GM15510 (cell line): ENCODE measurements around the gene MINDY1.

Source experiments
- POLR2A ChIP-seq: IDR thresholded peaks from 3 replicates; pipeline ENCODE4 v1.6.1; 2011; ENCODE audit warnings: borderline replicate concordance; ENCODE audit not compliant: insufficient read length; ENCODE audit errors: extremely low read depth

MINDY1 gene

GRCh38 chr1:151035167-151035566 lies 28.5 kb upstream of the MINDY1 start:
- no peak for TF ChIP-seq POLR2A

DNA sequence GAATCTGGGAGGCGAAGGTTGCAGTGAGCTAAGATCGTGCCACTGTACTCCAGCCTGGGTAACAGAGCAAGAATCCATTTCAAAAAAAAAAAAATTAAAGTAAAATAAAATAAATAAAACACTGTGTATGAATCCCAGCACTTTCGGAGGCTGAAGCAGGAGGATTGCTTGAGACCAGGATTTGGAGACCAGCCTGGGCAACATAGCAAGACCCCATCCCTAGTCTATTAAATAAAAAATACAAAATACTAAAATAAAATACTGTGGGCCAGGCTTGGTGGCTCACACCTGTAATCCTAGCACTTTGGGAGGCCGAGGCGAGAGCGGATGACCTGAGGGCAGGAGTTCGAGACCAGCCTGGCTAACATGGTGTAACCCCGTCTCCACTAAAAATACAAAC lies 25.5 kb upstream of the MINDY1 start:
- TF ChIP-seq POLR2A = no peak

GRCh38 chr1:151026460-151026859 lies 19.8 kb upstream of the MINDY1 start:
- TF ChIP-seq POLR2A = no peak

DNA sequence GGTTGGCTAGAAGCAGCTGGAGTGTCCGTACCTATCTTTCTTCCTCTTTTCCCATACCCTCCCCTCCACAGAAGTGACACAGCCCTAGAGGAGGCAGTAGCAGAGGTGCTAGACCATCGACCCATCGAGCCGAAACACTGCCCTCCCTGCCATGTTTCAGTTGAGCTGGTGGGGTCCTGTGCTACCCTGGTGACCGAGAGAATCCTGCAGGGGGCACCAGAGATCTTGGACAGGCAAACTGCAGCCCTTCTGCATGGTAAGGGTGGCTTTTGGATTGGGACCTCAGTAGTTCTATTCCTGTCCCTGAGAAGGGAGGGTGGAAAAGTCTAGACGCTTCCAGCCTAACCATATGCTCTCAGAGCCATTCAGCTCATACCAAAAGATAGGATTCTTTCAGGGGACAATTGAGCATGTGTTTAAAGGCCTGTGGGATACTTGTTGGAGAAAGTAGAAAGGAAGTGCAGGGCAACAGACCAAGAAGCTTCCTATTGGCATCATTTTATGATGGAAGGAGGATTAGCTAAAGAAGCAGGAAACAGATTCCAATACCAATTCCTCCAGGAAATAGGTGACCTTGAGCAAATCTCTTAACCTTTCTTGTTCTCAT lies 17.9 kb upstream of the MINDY1 start:
- TF ChIP-seq POLR2A = no peak

- no peak for TF ChIP-seq POLR2A
Measured at GRCh38 chr1:151013518-151013917, 6.8 kb upstream of the MINDY1 start.

DNA sequence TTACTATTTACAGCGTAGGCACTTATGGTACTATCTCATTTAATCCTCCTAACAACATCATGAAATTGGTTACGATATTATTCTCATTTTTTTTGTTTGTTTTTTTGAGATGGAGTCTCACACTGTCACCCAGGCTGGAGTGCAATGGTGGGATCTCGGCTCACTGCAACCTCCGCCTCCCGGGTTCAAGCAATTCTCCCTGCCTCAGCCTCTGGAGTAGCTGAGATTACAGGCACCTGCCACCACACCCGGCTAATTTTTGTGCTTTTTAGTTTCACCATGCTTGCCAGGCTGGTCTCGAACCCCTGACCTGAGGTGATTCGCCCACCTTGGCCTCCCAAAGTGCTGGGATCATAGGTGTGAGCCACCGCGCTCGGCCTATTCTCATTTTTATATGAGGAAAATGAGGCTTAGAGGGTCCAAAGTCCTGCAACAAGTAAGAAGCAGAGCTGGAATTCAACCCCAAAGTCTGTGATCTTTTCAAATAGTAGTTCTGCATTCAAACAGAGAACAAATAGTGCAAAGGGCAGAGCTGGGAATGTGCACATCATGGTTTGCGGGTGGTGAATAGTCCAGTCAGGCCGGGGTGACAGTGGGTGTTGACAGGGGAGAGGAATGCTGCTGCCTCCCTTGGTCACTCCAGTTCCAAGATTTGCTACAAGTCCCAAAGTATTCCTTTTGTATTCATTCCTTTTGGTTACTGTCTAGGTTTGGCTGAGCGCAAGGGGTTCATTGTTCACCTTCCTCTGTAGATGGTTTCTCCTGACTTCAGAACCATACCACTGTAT lies 6.2 kb upstream of the MINDY1 start:
- no peak for TF ChIP-seq POLR2A

- TF ChIP-seq POLR2A = no peak
Measured at GRCh38 chr1:151011154-151011850, 4.6 kb upstream of the MINDY1 start.

DNA sequence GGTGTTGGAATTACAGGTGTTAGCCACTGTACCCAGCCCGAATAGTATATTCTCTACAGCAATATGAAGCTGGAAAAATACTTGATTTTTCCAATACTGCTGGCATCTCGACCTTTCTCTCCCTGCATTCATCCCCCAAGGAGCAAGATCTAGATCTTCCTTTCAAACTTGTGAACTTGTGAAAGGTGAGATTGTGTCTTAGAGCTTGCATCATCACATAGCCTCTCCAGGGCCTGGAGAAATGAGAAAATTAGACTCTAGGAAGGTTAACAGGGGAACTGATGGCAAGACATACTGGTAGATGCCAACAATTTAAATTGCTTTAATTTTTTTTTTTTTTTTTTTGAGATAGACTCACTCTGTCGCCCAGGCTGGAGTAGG lies 3.6 kb upstream of the MINDY1 start:
- no peak for TF ChIP-seq POLR2A

- no peak for TF ChIP-seq POLR2A
Measured at GRCh38 chr1:151009674-151010345, 3.1 kb upstream of the MINDY1 start.

DNA sequence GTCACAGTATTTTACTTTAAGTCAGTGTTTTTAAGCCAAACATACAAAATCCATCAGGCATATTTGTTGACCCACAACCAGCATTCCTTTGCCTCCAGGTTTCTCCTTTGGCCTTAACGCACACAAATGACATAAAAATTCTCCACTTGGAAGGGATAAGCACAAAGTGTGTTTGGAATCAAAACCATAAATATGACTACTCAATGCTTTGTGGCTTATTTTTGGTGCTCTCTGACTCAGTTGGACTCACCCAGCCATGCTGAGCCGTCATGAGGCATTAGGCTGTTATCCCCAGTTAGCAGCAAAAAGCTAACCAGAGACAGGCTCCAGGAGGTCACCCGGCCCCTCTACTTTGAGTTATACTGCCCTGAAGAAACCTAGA lies 2.5 kb upstream of the MINDY1 start:
- no peak for TF ChIP-seq POLR2A

DNA sequence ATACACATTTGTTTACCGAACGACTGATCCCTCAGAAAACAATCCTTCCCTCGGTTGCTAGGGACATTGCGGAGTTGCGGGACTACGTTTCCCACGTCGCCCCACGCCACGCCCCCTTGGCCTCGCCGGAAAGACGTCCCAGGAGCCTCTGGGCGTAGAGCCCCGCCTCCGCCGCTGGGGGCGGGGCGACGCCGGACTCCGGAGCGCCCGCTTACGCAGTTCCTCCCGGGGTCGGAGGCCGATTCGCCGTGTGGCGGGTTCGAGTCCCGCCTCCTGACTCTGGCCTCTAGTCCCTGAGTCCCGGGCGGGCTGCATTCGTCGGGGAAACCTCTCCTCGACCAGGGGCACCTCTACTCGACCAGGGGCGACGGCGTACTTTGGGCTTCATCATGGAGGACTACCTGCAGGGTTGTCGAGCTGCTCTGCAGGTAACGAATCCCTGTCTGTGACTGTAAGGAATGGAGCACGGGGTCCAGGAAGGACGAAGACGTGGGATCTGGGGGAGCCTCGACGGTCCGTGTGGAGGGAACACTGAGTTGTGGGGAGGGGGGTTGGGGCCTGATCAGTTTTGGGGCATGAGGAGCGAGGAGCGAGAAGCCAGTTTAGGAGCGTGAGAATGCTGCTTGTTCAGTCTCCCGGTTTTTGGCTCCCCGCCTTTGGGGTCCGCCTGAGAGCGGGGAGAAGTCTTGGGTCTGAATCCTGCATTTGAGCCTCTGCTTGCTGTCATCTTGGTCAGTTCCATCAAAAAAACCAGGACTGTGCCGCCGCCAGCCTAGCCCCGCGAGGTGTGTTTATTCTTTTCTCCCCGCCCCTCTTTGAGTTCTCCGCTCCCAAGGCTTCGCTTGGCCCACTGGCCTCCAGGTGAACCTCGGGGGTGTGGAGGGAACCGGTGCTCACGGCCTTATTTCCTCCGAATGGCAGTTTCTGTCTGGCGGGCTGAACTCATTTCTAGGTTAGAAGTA lies 1.8 kb upstream of the MINDY1 start, which contains the start of gene PRUNE1:
PRUNE1 (plus strand) TSS at position 206 of the 962 bp plus-strand sequence; CDS start at position 390, 184 bp downstream.
- TF ChIP-seq POLR2A = peak; percentile 56

DNA sequence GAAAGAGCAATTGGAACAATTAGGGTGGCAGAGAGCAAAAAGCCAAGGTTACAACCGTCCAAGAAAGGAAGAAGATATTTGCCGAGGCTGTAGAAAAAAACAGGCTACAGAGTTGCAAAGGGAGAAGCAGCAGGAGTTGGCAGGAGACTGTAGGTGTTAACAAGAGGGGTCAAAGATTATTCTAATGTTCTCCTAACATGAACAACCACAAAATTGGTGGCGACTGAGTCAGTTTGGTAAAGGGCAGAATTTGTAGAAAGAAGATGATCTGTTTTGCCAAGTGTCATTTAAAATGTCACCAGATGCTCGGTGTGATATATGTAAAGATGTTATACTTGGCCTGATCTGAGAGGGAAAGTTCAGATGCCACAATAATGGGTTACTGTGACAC lies 1.1 kb upstream of the MINDY1 start:
- no peak for TF ChIP-seq POLR2A

DNA sequence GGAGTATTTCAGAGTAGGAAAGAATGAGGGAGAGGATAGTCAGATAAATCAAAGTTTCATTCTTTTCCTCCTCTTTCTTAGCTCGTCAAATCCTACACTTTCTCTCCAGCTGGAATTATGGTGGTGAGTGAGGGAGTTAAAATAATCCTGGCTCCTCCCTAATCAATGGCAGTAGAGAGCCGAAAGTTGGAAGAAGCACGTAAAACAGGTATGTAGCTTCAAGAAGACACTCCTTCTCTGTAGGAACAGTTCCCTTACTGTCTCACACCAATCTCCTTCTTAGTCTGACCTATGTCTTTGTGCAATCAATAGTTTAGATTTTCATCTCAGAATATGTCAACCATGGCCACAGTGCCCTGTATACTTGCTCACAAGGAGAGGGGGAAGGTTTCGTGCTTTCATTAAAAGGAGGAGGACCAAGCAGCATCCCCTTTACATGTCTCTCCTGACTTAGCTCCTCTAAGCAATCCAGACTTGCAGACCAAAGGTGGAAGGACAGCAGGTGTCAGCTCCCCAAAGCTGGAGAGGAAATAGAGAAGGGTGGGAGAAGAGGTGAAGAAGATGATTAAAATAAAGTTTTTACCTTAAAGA lies 878 bp downstream of the MINDY1 start:
- TF ChIP-seq POLR2A = no peak

DNA sequence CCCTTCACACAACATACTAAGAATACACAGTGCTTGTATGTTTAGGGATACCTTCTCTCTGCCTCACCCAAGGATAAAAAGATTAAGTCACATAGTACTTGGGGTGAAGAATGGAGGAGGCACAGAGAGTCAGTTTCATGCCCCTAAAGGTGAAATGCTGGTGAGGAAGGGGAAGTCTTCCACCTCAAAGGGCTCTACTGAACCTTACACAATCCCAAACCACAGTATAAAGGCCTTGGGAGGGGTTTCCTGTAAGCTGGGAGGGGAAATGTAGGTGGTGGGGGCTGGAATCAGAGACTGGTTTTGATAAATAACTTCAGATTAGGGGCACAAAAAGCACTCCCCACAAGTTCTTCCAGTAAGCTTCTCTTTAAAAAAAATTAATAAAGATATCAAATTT lies 3.5 kb downstream of the MINDY1 start:
- TF ChIP-seq POLR2A = no peak
